Right lobe of liver (tissue), 6 donors: ENCODE results near the gene IYD. TPM values are rescaled to one million over a fixed set of nuclear protein-coding genes. Genes with fewer than 3 reads are reported as not detected.

Source experiments
- ATAC-seq, 4 donors: fragments of 200-7000 bp; cut with Tn5 transposase; one replicate each; pipeline ENCODE4 v1.9.1; 2020; ENCODE audit warnings: mild to moderate bottlenecking in 4 of 4, moderate library complexity in 4 of 4
- DNase-seq, 3 donors: peaks; one replicate each; pipeline ENCODE4 v3.0.0-alpha.2; 2020
- H3K27ac ChIP-seq, 3 donors: fragments of 200-600 bp; one replicate each; pipeline ENCODE4 v1.8.0; 2022
- H3K27me3 ChIP-seq, 2 donors: fragments of 200-600 bp; one replicate each; pipeline ENCODE4 v1.8.0; 2022
- H3K36me3 ChIP-seq, 4 donors: fragments of 200-600 bp; sonication (generic) in 1 of 4; one replicate each; pipeline versions ENCODE4 v1.5.1 to v1.8.0; 2017 to 2022; ENCODE audit warnings: control low read depth in 1 of 4
- H3K4me1 ChIP-seq, 4 donors: fragments of 200-600 bp; sonication (generic) in 1 of 4; one replicate each; pipeline versions ENCODE4 v1.5.1 to v1.8.0; 2017 to 2022; ENCODE audit warnings: control low read depth in 1 of 4
- H3K4me3 ChIP-seq, 3 donors: fragments of 200-600 bp; one replicate each; pipeline ENCODE4 v1.8.0; 2022
- H3K9me3 ChIP-seq, 4 donors: fragments of 200-600 bp; sonication (generic) in 1 of 4; one replicate each; pipeline versions ENCODE4 v1.5.1 to v1.8.0; 2017 to 2022; ENCODE audit warnings: control low read depth in 1 of 4
- POLR2A ChIP-seq: fragments of 450-650 bp; IDR thresholded peaks from one replicate; pipeline ENCODE4 v1.6.1; 2017; ENCODE audit warnings: antibody characterized with exemption, mild to moderate bottlenecking
- WGBS: methylation state at CpG from one replicate; pipeline ENCODE4 v1.1.6; 2018; ENCODE audit warnings: low coverage, low lambda C conversion rate; ENCODE audit not compliant: insufficient coverage; ENCODE audit errors: missing lambda C conversion rate; 5-methylcytosine and 5-hydroxymethylcytosine counted together
- intact Hi-C, 2 donors: fragments of 100-400 bp; cut with DNase I; formaldehyde crosslinking; loops; one replicate each; pipeline versions ENCODE4 v1.11.2 to v1.14.1; 2022
- total RNA-seq, 6 experiments: library from RNA; depleted of rRNA in 2 of 6; stranded (reverse); fragments of >200 nt in 2 of 6; fragmentation: NEBNext Ultra II Directional in 3 of 6; extraction: Animal tissue kit (Norgen Biotek cat#: 25700) in 3 of 6; gene quantifications; one replicate each; pipeline versions ENCODE4 v1.1.0 to v1.2.4, GENCODE V29; 2016 to 2023
- TF ChIP-seq, protein P1 (sequence below), 4 donors: fragments of 200-600 bp in 3 of 4; fragments of 450-650 bp in 1 of 4; IDR thresholded peaks; one replicate each; pipeline versions ENCODE4 v1.5.1 to v1.8.0; 2016 to 2022; ENCODE audit warnings: antibody characterized with exemption in 4 of 4, mild to moderate bottlenecking in 2 of 4
- donor health status: DM: no; HTN: yes; CAD: no.
- donor health status: DM: no; HTN: no; CAD: no.
- donor health status: DM: no; HTN: no; CAD: no.
- donor health status: DM: no; HTN: yes; CAD: no.
- donor health status: DM: no; HTN: yes; CAD: no.

The IYD gene
- total RNA-seq, 6 experiments from 2014 or later, result 5.8 to 21.6 (median 16.1) TPM

DNA sequence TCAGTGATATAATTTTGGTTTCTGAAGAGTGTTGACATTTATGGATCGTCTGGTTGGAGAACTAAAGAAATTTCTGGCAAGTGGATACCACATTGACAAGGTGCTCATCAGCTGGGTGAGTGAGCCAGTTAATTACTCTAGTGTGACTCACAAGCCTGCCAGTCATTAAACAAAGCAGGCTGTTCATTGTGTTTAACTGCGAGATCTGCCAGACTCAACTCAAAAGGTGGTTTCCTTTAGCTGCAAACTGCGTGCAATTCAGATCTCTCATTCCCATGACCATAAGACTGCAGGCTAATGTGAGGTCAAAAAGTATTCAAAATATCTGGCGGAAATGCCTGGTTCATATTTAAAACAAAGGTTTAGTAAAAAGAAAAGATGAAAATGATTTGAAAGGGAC, 32.5 kb upstream of the IYD start:
- H3K27ac ChIP-seq, result no peak overlapping the region
- no peaks in the 10 kb centered on the region for H3K36me3 ChIP-seq
- no peaks in the 10 kb centered on the region for H3K27me3 ChIP-seq
- no peak overlapping the region for H3K4me3 ChIP-seq
- DNase-seq, result no peak
- intact Hi-C loops, result loop anchor here in 1 of 2 donors (5.0 kb wide), 1 partner anchor 254 kb away; no protein-coding TSS in a partner anchor
- no peak for ATAC-seq
- WGBS, result 39% methylated on average over 4 of the region's 4 CpGs
- TF ChIP-seq, protein P1, sequence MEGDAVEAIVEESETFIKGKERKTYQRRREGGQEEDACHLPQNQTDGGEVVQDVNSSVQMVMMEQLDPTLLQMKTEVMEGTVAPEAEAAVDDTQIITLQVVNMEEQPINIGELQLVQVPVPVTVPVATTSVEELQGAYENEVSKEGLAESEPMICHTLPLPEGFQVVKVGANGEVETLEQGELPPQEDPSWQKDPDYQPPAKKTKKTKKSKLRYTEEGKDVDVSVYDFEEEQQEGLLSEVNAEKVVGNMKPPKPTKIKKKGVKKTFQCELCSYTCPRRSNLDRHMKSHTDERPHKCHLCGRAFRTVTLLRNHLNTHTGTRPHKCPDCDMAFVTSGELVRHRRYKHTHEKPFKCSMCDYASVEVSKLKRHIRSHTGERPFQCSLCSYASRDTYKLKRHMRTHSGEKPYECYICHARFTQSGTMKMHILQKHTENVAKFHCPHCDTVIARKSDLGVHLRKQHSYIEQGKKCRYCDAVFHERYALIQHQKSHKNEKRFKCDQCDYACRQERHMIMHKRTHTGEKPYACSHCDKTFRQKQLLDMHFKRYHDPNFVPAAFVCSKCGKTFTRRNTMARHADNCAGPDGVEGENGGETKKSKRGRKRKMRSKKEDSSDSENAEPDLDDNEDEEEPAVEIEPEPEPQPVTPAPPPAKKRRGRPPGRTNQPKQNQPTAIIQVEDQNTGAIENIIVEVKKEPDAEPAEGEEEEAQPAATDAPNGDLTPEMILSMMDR (IDR thresholded peaks at IDR 0.05), result no peak
- H3K4me1 ChIP-seq, result no peaks in the 10 kb centered on the region
- H3K9me3 ChIP-seq, result no peaks in the 10 kb centered on the region

DNA sequence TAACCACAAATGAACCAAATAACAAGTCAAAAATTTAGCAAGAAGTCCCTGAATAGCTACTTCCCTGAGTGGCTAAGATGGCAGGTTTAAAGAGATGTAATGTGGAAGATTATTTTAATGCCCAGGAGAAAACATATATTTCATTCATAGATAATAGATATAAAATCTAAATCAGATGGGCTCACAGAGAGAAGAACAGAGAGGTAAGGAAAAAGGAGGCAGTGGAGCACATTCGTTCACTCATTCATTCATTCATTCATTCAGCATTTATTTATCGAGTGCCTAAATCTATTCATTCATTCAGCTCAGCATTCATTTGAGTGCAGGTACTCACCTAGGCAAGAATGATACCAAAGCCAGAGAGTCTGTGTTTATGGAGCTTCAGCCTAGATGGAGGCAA, 32.1 kb upstream of the IYD start:
- H3K27me3 ChIP-seq, result no peaks in the 10 kb centered on the region
- no peak overlapping the region for H3K4me3 ChIP-seq
- no peaks in the 10 kb centered on the region for H3K4me1 ChIP-seq
- DNase-seq (no peak), ATAC-seq (no peak)
- intact Hi-C loops, result loop anchor here in 1 of 2 donors (5.0 kb wide), 1 partner anchor 254 kb away; no protein-coding TSS in a partner anchor
- H3K27ac ChIP-seq, result no peak overlapping the region
- H3K9me3 ChIP-seq, result no peaks in the 10 kb centered on the region
- H3K36me3 ChIP-seq, result no peaks in the 10 kb centered on the region
- 62% methylated on average over 2 of the region's 2 CpGs for WGBS
- TF ChIP-seq, protein P1 (IDR thresholded peaks at IDR 0.05), result no peak
- no peak for TF ChIP-seq POLR2A

DNA sequence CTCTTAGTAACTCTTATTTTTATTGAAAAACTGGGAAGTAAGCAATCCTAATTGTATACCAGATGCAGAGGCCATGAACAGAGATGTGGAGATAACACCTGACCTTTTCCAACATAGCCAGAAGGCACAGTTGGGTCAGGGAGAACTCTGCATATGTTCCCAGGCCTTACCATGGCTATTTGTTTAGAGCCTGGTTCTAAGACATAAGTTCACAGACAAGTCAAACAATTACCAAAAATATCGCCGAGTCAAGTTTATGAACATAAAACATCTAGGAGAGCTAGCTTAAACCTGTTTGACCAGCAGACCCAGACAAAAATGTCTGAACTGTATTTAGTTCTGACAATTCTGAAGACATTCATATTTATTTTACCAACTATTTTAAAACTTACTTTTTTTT, 26.7 kb upstream of the IYD start:
- no peak for DNase-seq
- Histone ChIP-seq H3K27ac (no peak overlapping the region), H3K27me3 (no peaks in the 10 kb centered on the region), H3K36me3 (no peaks in the 10 kb centered on the region), H3K4me3 (no peak overlapping the region), H3K4me1 (no peaks in the 10 kb centered on the region), H3K9me3 (no peaks in the 10 kb centered on the region)
- 86% methylated on average over 2 of the region's 2 CpGs for WGBS
- no peak for TF ChIP-seq POLR2A
- TF ChIP-seq, protein P1 (IDR thresholded peaks at IDR 0.05), result no peak
- no peak for ATAC-seq
- intact Hi-C loops, result no loop called here

DNA sequence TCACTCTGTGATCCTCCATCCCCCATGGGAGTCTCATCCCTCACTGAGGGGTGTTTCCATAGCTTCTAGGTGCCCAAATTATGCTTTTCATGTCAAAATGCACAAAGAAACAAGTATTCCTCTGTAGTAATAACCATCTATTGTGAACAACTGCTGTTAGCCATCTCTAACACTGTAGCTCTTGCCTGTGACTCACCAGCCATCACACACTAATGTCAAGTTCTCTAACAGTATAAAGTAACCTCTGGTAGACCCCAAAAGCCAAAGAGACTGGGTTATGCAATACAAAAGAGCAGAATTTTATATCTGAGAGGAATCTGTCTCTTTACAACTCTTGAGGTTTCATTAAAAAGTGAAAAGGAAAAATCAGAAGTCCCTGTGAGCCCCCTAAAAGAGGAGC, 25.4 kb upstream of the IYD start:
- TF ChIP-seq, protein P1 (IDR thresholded peaks at IDR 0.05), result no peak
- no peak for TF ChIP-seq POLR2A
- intact Hi-C loops, result no loop called here
- no peak overlapping the region for H3K27ac ChIP-seq
- no peaks in the 10 kb centered on the region for H3K27me3 ChIP-seq
- DNase-seq (no peak), ATAC-seq (no peak)
- H3K4me3 ChIP-seq, result no peak overlapping the region
- H3K9me3 ChIP-seq, result no peaks in the 10 kb centered on the region
- no peaks in the 10 kb centered on the region for H3K36me3 ChIP-seq
- H3K4me1 ChIP-seq, result no peaks in the 10 kb centered on the region

DNA sequence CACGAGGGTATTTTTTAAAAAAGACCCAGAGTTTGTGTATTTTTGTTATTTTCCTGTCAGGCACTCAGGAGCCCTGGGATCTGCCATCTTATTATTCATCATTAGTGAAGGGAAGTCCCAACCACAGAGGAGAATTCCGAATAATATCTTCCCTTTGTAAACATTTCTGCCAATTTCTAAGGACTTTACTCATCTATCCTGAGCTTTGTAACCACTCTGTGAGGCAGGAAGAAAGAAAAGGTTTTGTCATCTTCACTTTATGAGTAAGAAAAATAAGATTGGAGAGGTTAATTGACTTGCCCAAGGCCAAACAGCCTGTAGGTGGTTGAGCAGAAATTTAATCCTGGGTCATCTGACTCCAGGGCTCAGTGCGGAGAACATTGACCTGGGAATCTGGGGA, 23.0 kb upstream of the IYD start:
- no peak for DNase-seq
- no peak for ATAC-seq
- intact Hi-C loops, result no loop called here
- TF ChIP-seq, protein P1 (IDR thresholded peaks at IDR 0.05), result no peak
- no peak for TF ChIP-seq POLR2A
- H3K27me3 ChIP-seq, result no peaks in the 10 kb centered on the region
- H3K27ac ChIP-seq, result no peak overlapping the region
- H3K9me3 ChIP-seq, result no peaks in the 10 kb centered on the region
- H3K4me3 ChIP-seq, result no peak overlapping the region
- WGBS, result 59% methylated on average over 3 of the region's 3 CpGs
- no peaks in the 10 kb centered on the region for H3K36me3 ChIP-seq
- H3K4me1 ChIP-seq, result no peaks in the 10 kb centered on the region
